HepG2 (cell line): ENCODE results near the gene ZNF618. TPM values are rescaled to one million over a fixed set of nuclear protein-coding genes. Genes with fewer than 3 reads are reported as not detected.

Experiments used
- ATAC-seq: fragments of 200-7000 bp; cut with Tn5 transposase; 3 replicates; pipeline ENCODE4 v1.9.1; 2020; ENCODE audit warnings: mild to moderate bottlenecking, moderate library complexity
- BruUV-seq: library from RNA; stranded (reverse); fragments of 400-500 nt; replicated peaks from 2 replicates; lab custom pipeline; 2021; lab: Mats Ljungman, UMichigan
- CTCF ChIA-PET: fragments of 300-600 bp; formaldehyde crosslinking; extraction: SDS; loops from one replicate; lab custom pipeline; 2021; ENCODE audit warnings: low total read pairs, inconsistent platforms, low intra/inter-chr PET ratio; lab: Yijun Ruan, JAX
- POLR2A ChIA-PET: fragments of 350-600 bp; sonication (Branson Sonifier 250); formaldehyde crosslinking; loops from one replicate; lab custom pipeline; 2020; ENCODE audit warnings: antibody characterized with exemption, inconsistent platforms; lab: Yijun Ruan, JAX
- DNase-seq: peaks from one replicate; pipeline ENCODE4 v3.0.0-alpha.2; 2015; ENCODE audit warnings: low spot score
- FAIRE-seq: peaks from 3 replicates; lab custom pipeline; 2011; peaks lifted over from hg19 to GRCh38; lab: Jason Lieb, UNC
- H2AFZ ChIP-seq: one replicate; pipeline ENCODE4 v1.6.1; 2011; ENCODE audit warnings: low read length, inconsistent platforms
- H3K27ac ChIP-seq: fragments of 300-600 bp; 3 replicates; pipeline ENCODE4 v1.8.0; 2011; ENCODE audit warnings: mixed run types, mild to moderate bottlenecking, mixed read lengths, low read length, inconsistent platforms; ENCODE audit not compliant: insufficient read depth; ENCODE audit errors: extremely low read length
- H3K27me3 ChIP-seq, 2 experiments: fragments of 200-600 bp in 1 of 2; 2 replicates in 1 of 2; 3 replicates in 1 of 2; pipeline versions ENCODE4 v1.6.0 to v1.8.0; 2011; ENCODE audit warnings: low read length in 2 of 2, mild to moderate bottlenecking in 2 of 2, moderate library complexity in 2 of 2, inconsistent platforms in 1 of 2; ENCODE audit not compliant: insufficient read depth in 2 of 2, control insufficient read depth in 1 of 2
- H3K36me3 ChIP-seq, 2 experiments: fragments of 200-600 bp in 1 of 2; replicated peaks in 1 of 2; 2 replicates in 1 of 2; 3 replicates in 1 of 2; pipeline versions ENCODE4 v1.5.1 to v1.8.0; 2011; ENCODE audit warnings: low read length in 2 of 2, inconsistent platforms in 1 of 2; ENCODE audit not compliant: insufficient read depth in 2 of 2, control insufficient read depth in 1 of 2
- H3K4me1 ChIP-seq: 2 replicates; pipeline ENCODE4 v1.5.1; 2012; ENCODE audit warnings: low read length, inconsistent platforms; ENCODE audit not compliant: insufficient read depth
- H3K4me2 ChIP-seq: 2 replicates; pipeline ENCODE4 v1.6.0; 2011; ENCODE audit warnings: low read depth, low read length, inconsistent platforms
- H3K4me3 ChIP-seq, 3 experiments: fragments of 200-600 bp in 1 of 3; sonication (generic), shearing (Covaris generic) in 1 of 3; replicated peaks in 1 of 3; 2 replicates each; pipeline ENCODE4 v1.5.1; 2011 to 2016; ENCODE audit warnings: low read length in 3 of 3, inconsistent platforms in 2 of 3, low read depth in 2 of 3, mild to moderate bottlenecking in 2 of 3, control low read depth in 1 of 3, mixed read lengths in 1 of 3; ENCODE audit not compliant: insufficient read depth in 1 of 3
- H3K79me2 ChIP-seq: one replicate; pipeline ENCODE4 v1.6.1; 2011; ENCODE audit warnings: low read length, inconsistent platforms; ENCODE audit not compliant: insufficient read depth
- H3K9ac ChIP-seq: 2 replicates; pipeline ENCODE4 v1.6.0; 2011; ENCODE audit warnings: mild to moderate bottlenecking, low read depth, low read length, inconsistent platforms; ENCODE audit not compliant: insufficient read depth
- H3K9me3 ChIP-seq: 2 replicates; pipeline ENCODE4 v1.5.1; 2012; ENCODE audit warnings: mild to moderate bottlenecking, low read length
- H4K20me1 ChIP-seq: 2 replicates; pipeline ENCODE4 v1.6.0; 2011; ENCODE audit warnings: inconsistent platforms, mild to moderate bottlenecking, low read length, moderate library complexity; ENCODE audit not compliant: insufficient read depth
- CREB1 ChIP-seq, 2 experiments: fragments of 450-650 bp in 1 of 2; IDR thresholded peaks; 2 replicates each; pipeline ENCODE4 v1.6.1; 2016 to 2017; ENCODE audit warnings: control low read depth in 1 of 2, mild to moderate bottlenecking in 1 of 2, missing compliant biosample characterization in 1 of 2, missing genetic modification characterization in 1 of 2
- ELF1 ChIP-seq: sonication (generic); formaldehyde crosslinking; IDR thresholded peaks from 2 replicates; pipeline ENCODE4 v1.4.0; 2020; ENCODE audit warnings: missing genetic modification reagents
- HNF4A ChIP-seq: sonication (generic); formaldehyde crosslinking; IDR thresholded peaks from 2 replicates; pipeline ENCODE4 v1.4.0; 2020; ENCODE audit warnings: missing genetic modification reagents
- HNF4G ChIP-seq, 2 experiments: sonication (generic) in 1 of 2; formaldehyde crosslinking in 1 of 2; IDR thresholded peaks; 2 replicates each; pipeline versions ENCODE4 v1.4.0 to v1.6.1; 2011 to 2020; ENCODE audit warnings: borderline replicate concordance in 2 of 2, low read depth in 2 of 2, mild to moderate bottlenecking in 2 of 2, low read length in 1 of 2, missing genetic modification reagents in 1 of 2, moderate library complexity in 1 of 2
- HOXA9 ChIP-seq: sonication (generic); formaldehyde crosslinking; IDR thresholded peaks from 2 replicates; pipeline ENCODE4 v1.8.1; 2022; ENCODE audit warnings: missing genetic modification reagents, mild to moderate bottlenecking, moderate library complexity, borderline replicate concordance
- JUN ChIP-seq: sonication (generic); formaldehyde crosslinking; IDR thresholded peaks from 2 replicates; pipeline ENCODE4 v1.4.0; 2020; ENCODE audit warnings: mild to moderate bottlenecking, missing genetic modification reagents
- NFRKB ChIP-seq: fragments of 450-650 bp; IDR thresholded peaks from 2 replicates; pipeline ENCODE4 v1.6.1; 2017
- PRPF4 ChIP-seq: fragments of 200-400 bp; formaldehyde crosslinking; IDR thresholded peaks from 2 replicates; pipeline ENCODE4 v1.6.1; 2016; ENCODE audit warnings: low read length, low read depth; ENCODE audit not compliant: poor library complexity, severe bottlenecking
- RFX1 ChIP-seq: fragments of 450-650 bp; IDR thresholded peaks from 2 replicates; pipeline ENCODE4 v1.6.1; 2017
- SALL1 ChIP-seq: sonication (generic); formaldehyde crosslinking; IDR thresholded peaks from 2 replicates; pipeline ENCODE4 v1.8.0; 2022; ENCODE audit warnings: mild to moderate bottlenecking, missing genetic modification reagents
- SPEN ChIP-seq: sonication (generic); formaldehyde crosslinking; IDR thresholded peaks from 2 replicates; pipeline ENCODE4 v1.5.1; 2020; ENCODE audit warnings: low read depth, mild to moderate bottlenecking, missing genetic modification reagents
- TOE1 ChIP-seq: sonication (generic); formaldehyde crosslinking; IDR thresholded peaks from 2 replicates; pipeline ENCODE4 v1.4.0; 2020; ENCODE audit warnings: mild to moderate bottlenecking, missing genetic modification reagents
- ZFX ChIP-seq: sonication (generic); formaldehyde crosslinking; IDR thresholded peaks from 2 replicates; pipeline ENCODE4 v1.4.0; 2020; ENCODE audit warnings: mild to moderate bottlenecking, low read depth, missing genetic modification reagents, moderate library complexity
- ZNF143 ChIP-seq: sonication (generic); formaldehyde crosslinking; IDR thresholded peaks from 2 replicates; pipeline ENCODE4 v1.4.0; 2020; ENCODE audit warnings: missing genetic modification reagents
- ZNF337 ChIP-seq: sonication (generic); formaldehyde crosslinking; IDR thresholded peaks from 2 replicates; pipeline ENCODE4 v1.5.1; 2020; ENCODE audit warnings: missing genetic modification reagents, low read depth, mild to moderate bottlenecking, borderline replicate concordance
- ZNF564 ChIP-seq: sonication (generic); formaldehyde crosslinking; IDR thresholded peaks from 2 replicates; pipeline ENCODE4 v1.8.1; 2023; ENCODE audit warnings: mild to moderate bottlenecking, missing genetic modification reagents
- ZNF567 ChIP-seq: sonication (generic); formaldehyde crosslinking; IDR thresholded peaks from 2 replicates; pipeline ENCODE4 v1.8.1; 2023; ENCODE audit warnings: mild to moderate bottlenecking, missing genetic modification reagents, borderline replicate concordance
- ZNF644 ChIP-seq: IDR thresholded peaks from 2 replicates; pipeline ENCODE4 v1.6.1; 2016; ENCODE audit warnings: low read depth
- ZZZ3 ChIP-seq: sonication (generic); formaldehyde crosslinking; IDR thresholded peaks from 2 replicates; pipeline ENCODE4 v1.4.0; 2020; ENCODE audit warnings: missing genetic modification reagents, mild to moderate bottlenecking, borderline replicate concordance
- WGBS: methylation state at CpG from one replicate; pipeline ENCODE4 v1.1.6; 2017; ENCODE audit warnings: low lambda C conversion rate; 5-methylcytosine and 5-hydroxymethylcytosine counted together
- in situ Hi-C: cut with HindIII; loops from 2 replicates; pipeline ENCODE4 v1.10.0; 2017; ENCODE audit warnings: low pct_unique_long_range_greater_than_20kb; ENCODE audit not compliant: extremely low pct_ligation_motif_present
- intact Hi-C: fragments of 100-400 bp; cut with micrococcal nuclease; formaldehyde crosslinking; loops from one replicate; pipeline ENCODE4 v1.10.0; 2022; ENCODE audit not compliant: unreplicated experiment
- polyA plus RNA-seq, 8 experiments: library from polyadenylated mRNA; depleted of rRNA in 3 of 8; stranded (reverse) in 7 of 8; unstranded in 1 of 8; fragments of >200 nt; fragmentation: Illumina TruSeq in 4 of 8; extraction: Trizol in 4 of 8; gene quantifications; 2 replicates each; pipeline versions ENCODE4 v1.2.1 to v1.2.3, GENCODE V29; 2011 to 2016; ENCODE audit warnings: low read depth in 4 of 8, missing spikeins in 1 of 8, mixed read lengths in 1 of 8; ENCODE audit not compliant: insufficient read depth in 1 of 8
- total RNA-seq, 5 experiments: library from RNA; depleted of rRNA; stranded (reverse); fragments of >200 nt; fragmentation: Illumina TruSeq; extraction: Trizol; gene quantifications; 2 replicates each; pipeline ENCODE4 v1.2.3, GENCODE V29; 2016; ENCODE audit warnings: low read depth in 1 of 5
- TF ChIP-seq, protein P1 (sequence below): IDR thresholded peaks from 2 replicates; pipeline ENCODE4 v1.6.1; 2016; ENCODE audit warnings: missing genetic modification reagents, missing compliant biosample characterization
- TF ChIP-seq, protein P2 (sequence below): sonication (generic); formaldehyde crosslinking; IDR thresholded peaks from 2 replicates; pipeline ENCODE4 v1.4.0; 2020; ENCODE audit warnings: missing genetic modification reagents
- TF ChIP-seq, protein P3 (sequence below): sonication (generic); formaldehyde crosslinking; IDR thresholded peaks from 2 replicates; pipeline ENCODE4 v1.8.0; 2022; ENCODE audit warnings: missing genetic modification reagents, low read depth, mild to moderate bottlenecking, borderline replicate concordance

ZNF618 gene
- total and polyA plus RNA-seq, 2 of the 13 experiments (the other 11 are each of a cell fraction or from before 2014, with no cell fraction given), result 0.07 TPM

DNA sequence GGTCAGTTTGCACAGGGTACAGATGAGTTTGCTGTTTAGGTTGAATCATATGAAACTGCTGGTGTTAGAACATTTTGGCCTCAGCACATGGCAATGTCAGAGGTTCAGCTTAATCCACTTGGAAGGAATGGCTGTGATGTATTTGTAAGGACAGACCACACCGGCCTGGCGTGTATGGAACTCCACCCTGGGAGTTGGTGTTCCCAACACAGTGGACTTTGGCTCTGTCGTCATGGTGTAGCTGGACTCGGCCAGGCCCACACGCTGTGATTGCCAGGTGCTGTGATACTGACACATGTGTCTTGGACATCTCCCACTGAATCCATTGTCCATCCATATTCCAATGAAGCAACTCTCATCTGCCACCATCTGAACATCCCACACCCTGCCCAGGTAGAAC, 90.3 kb downstream of the ZNF618 start:
- no TSS peak for BruUV-seq
- Histone ChIP-seq H4K20me1 (no peaks in the 10 kb centered on the region), H2AFZ (no peak overlapping the region), H3K4me1 (peaks cover 19% of the 10 kb centered on the region), H3K4me2 (peak overlapping the region; percentile 2; the same call in 1 of the 2 replicates), H3K36me3 (no peaks in the 10 kb centered on the region), H3K4me3 (no peak overlapping the region), H3K79me2 (no peaks in the 10 kb centered on the region), H3K27ac (no peak overlapping the region), H3K9ac (no peak overlapping the region), H3K27me3 (peaks cover 0 to 10% of the 10 kb centered on the region in 2 experiments; a peak in 1 of 5 replicates), H3K9me3 (no peaks in the 10 kb centered on the region)
- in situ Hi-C loops, result no loop called here
- WGBS, result no CpG with 5 or more reads among the region's 5 CpGs
- ATAC-seq (peak; percentile 95), FAIRE-seq (peak; percentile 63), DNase-seq (peak; percentile 32)
- intact Hi-C loops, result loop anchor here (10.0 kb wide), 1 partner anchor 58 kb away; no protein-coding TSS in a partner anchor
- CTCF ChIA-PET, result no interaction called here
- POLR2A ChIA-PET, result interaction anchor here (0.7 kb wide), 1 partner anchor 15 kb away, joined by 3 read pairs; no protein-coding TSS in a partner anchor
- TF ChIP-seq ELF1 (CRISPR knock-in tag) (no peak), HNF4G (IDR thresholded peaks at IDR 0.05; ENCODE audit: borderline replicate concordance, low read depth, low read length) (peak; percentile 62), HNF4G (CRISPR knock-in tag; IDR thresholded peaks at IDR 0.05; ENCODE audit: borderline replicate concordance, low read depth) (no peak), JUN (CRISPR knock-in tag) (no peak), ZNF564 (CRISPR knock-in tag) (no peak), ZZZ3 (CRISPR knock-in tag) (no peak), ZFX (peak; percentile 18; the same call in 1 of the 2 replicates), PRPF4 (no peak), TOE1 (CRISPR knock-in tag) (no peak), CREB1 (IDR thresholded peaks at IDR 0.05) (peak; percentile 32; the same call in 1 of the 2 replicates), CREB1 (CRISPR knock-in tag; IDR thresholded peaks at IDR 0.05) (no peak), ZNF337 (no peak), NFRKB (no peak), ZNF567 (CRISPR knock-in tag) (no peak), SALL1 (CRISPR knock-in tag) (peak; percentile 23; the same call in 1 of the 2 replicates), ZNF143 (CRISPR knock-in tag) (no peak), RFX1 (no peak), SPEN (CRISPR knock-in tag) (peak; percentile 51; the same call in 1 of the 2 replicates), HOXA9 (CRISPR knock-in tag) (no peak), HNF4A (CRISPR knock-in tag) (peak; percentile 77), ZNF644 (CRISPR knock-in tag) (peak; percentile 84)
- TF ChIP-seq, protein P1, sequence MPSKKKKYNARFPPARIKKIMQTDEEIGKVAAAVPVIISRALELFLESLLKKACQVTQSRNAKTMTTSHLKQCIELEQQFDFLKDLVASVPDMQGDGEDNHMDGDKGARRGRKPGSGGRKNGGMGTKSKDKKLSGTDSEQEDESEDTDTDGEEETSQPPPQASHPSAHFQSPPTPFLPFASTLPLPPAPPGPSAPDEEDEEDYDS (CRISPR knock-in tag), result no peak
- TF ChIP-seq, protein P2, sequence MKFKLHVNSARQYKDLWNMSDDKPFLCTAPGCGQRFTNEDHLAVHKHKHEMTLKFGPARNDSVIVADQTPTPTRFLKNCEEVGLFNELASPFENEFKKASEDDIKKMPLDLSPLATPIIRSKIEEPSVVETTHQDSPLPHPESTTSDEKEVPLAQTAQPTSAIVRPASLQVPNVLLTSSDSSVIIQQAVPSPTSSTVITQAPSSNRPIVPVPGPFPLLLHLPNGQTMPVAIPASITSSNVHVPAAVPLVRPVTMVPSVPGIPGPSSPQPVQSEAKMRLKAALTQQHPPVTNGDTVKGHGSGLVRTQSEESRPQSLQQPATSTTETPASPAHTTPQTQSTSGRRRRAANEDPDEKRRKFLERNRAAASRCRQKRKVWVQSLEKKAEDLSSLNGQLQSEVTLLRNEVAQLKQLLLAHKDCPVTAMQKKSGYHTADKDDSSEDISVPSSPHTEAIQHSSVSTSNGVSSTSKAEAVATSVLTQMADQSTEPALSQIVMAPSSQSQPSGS (CRISPR knock-in tag), result 0 out of 2 replicates have a peak, but pooled peaks have one; percentile 31
- TF ChIP-seq, protein P3, sequence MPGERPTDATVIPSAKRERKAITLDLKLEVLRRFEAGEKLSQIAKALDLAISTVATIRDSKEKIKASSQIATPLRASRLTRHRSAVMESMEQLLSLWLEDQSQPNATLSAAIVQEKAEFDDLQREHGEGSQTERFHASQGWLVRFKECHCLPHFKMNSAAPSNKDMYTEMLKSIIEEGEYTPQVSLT (CRISPR knock-in tag), result no peak
